Fibroblast of lung (primary cell): Measurements from ENCODE around the gene CBR1.

ENCODE experiments used
- CTCF ChIP-seq, 2 donors: IDR thresholded peaks in 1 of 2; conservative IDR thresholded peaks in 1 of 2; 1 replicate in 1 of 2; 2 replicates in 1 of 2; pipeline ENCODE4 v1.5.1; 2011 to 2012; ENCODE audit warnings: low read length in 2 of 2, control low read depth in 1 of 2, inconsistent platforms in 1 of 2, low read depth in 1 of 2, mild to moderate bottlenecking in 1 of 2
- EZH2 ChIP-seq: IDR thresholded peaks from 2 replicates; pipeline ENCODE4 v1.5.1; 2012; ENCODE audit warnings: low read length, control low read depth, mild to moderate bottlenecking; ENCODE audit errors: missing control alignments

- no peak for TF ChIP-seq CTCF (conservative IDR thresholded peaks at IDR 0.05 in 1 of 2, IDR thresholded peaks at IDR 0.05 in 1 of 2; ENCODE audit: low read depth in 1 of 2, low read length in 2 of 2)
- no peak for TF ChIP-seq EZH2
Measured at GRCh38 chr21:36109868-36110267, 40.0 kb downstream of the CBR1 start.
